Measurements from ENCODE around the gene CSPG4. TPM values are rescaled to one million over a fixed set of nuclear protein-coding genes. Genes with fewer than 3 reads are reported as not detected.

Gene CSPG4
- total RNA-seq, 6 experiments from 2014 or later: 81.2 to 111 (median 95.7) TPM

DNA sequence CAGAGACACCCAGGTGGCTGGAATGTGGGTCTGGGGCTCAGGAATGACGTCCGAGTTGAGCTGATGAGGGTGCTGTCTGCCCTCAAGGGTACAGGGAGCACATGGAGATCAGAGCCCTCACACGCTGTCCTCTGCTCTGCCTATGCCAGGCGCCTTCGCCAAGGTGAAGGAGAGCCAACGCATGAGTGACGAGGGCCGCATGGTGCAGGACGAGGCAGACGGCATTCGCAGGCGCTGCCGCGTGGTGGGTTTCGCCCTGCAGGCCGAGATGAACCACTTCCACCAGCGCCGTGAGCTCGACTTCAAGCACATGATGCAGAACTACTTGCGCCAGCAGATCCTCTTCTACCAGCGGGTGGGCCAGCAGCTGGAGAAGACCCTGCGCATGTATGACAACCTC lies 55.8 kb downstream of the CSPG4 start:
- H3K27me3 Mint-ChIP-seq (ENCODE audit: insufficient read depth): peaks cover 3% of the 10 kb centered on the region
- H3K36me3 Mint-ChIP-seq (ENCODE audit: low read depth): peaks cover 10% of the 10 kb centered on the region
- no peak overlapping the region for H3K27ac Mint-ChIP-seq
- TF ChIP-seq, protein P1, sequence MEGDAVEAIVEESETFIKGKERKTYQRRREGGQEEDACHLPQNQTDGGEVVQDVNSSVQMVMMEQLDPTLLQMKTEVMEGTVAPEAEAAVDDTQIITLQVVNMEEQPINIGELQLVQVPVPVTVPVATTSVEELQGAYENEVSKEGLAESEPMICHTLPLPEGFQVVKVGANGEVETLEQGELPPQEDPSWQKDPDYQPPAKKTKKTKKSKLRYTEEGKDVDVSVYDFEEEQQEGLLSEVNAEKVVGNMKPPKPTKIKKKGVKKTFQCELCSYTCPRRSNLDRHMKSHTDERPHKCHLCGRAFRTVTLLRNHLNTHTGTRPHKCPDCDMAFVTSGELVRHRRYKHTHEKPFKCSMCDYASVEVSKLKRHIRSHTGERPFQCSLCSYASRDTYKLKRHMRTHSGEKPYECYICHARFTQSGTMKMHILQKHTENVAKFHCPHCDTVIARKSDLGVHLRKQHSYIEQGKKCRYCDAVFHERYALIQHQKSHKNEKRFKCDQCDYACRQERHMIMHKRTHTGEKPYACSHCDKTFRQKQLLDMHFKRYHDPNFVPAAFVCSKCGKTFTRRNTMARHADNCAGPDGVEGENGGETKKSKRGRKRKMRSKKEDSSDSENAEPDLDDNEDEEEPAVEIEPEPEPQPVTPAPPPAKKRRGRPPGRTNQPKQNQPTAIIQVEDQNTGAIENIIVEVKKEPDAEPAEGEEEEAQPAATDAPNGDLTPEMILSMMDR (IDR thresholded peaks at IDR 0.05): no peak
- no peak for DNase-seq
- no peaks in the 10 kb centered on the region for H3K9me3 Mint-ChIP-seq
- H3K4me1 Mint-ChIP-seq (ENCODE audit: low read depth): peaks cover 61% of the 10 kb centered on the region
- no peak overlapping the region for H3K4me3 Mint-ChIP-seq

GRCh38 chr15:75656331-75656730 lies 56.3 kb downstream of the CSPG4 start:
- TF ChIP-seq, protein P1 (IDR thresholded peaks at IDR 0.05): no peak
- no peak overlapping the region for H3K27ac Mint-ChIP-seq
- H3K4me3 Mint-ChIP-seq: no peak overlapping the region
- no peak for DNase-seq
- H3K9me3 Mint-ChIP-seq: no peaks in the 10 kb centered on the region
- peaks cover 12% of the 10 kb centered on the region for H3K36me3 Mint-ChIP-seq (ENCODE audit: low read depth)
- H3K27me3 Mint-ChIP-seq (ENCODE audit: insufficient read depth): peaks cover 3% of the 10 kb centered on the region
- H3K4me1 Mint-ChIP-seq (ENCODE audit: low read depth): peaks cover 61% of the 10 kb centered on the region

GRCh38 chr15:75655931-75656330 lies 56.7 kb downstream of the CSPG4 start:
- DNase-seq: no peak
- peaks cover 61% of the 10 kb centered on the region for H3K4me1 Mint-ChIP-seq (ENCODE audit: low read depth)
- H3K27me3 Mint-ChIP-seq (ENCODE audit: insufficient read depth): peaks cover 3% of the 10 kb centered on the region
- no peak overlapping the region for H3K4me3 Mint-ChIP-seq
- H3K27ac Mint-ChIP-seq: no peak overlapping the region
- TF ChIP-seq, protein P1 (IDR thresholded peaks at IDR 0.05): no peak
- no peaks in the 10 kb centered on the region for H3K9me3 Mint-ChIP-seq
- H3K36me3 Mint-ChIP-seq (ENCODE audit: low read depth): peaks cover 16% of the 10 kb centered on the region

- no peak overlapping the region for H3K4me3 Mint-ChIP-seq
- peaks cover 62% of the 10 kb centered on the region for H3K4me1 Mint-ChIP-seq (ENCODE audit: low read depth)
- H3K36me3 Mint-ChIP-seq (ENCODE audit: low read depth): peaks cover 27% of the 10 kb centered on the region
- no peak overlapping the region for H3K27ac Mint-ChIP-seq
- no peak for DNase-seq
- TF ChIP-seq, protein P1 (IDR thresholded peaks at IDR 0.05): no peak
- no peaks in the 10 kb centered on the region; the same call in 1 of the 2 replicates for H3K27me3 Mint-ChIP-seq (ENCODE audit: insufficient read depth)
- no peaks in the 10 kb centered on the region for H3K9me3 Mint-ChIP-seq
Observed at GRCh38 chr15:75654201-75654907, 58.3 kb downstream of the CSPG4 start.

DNA sequence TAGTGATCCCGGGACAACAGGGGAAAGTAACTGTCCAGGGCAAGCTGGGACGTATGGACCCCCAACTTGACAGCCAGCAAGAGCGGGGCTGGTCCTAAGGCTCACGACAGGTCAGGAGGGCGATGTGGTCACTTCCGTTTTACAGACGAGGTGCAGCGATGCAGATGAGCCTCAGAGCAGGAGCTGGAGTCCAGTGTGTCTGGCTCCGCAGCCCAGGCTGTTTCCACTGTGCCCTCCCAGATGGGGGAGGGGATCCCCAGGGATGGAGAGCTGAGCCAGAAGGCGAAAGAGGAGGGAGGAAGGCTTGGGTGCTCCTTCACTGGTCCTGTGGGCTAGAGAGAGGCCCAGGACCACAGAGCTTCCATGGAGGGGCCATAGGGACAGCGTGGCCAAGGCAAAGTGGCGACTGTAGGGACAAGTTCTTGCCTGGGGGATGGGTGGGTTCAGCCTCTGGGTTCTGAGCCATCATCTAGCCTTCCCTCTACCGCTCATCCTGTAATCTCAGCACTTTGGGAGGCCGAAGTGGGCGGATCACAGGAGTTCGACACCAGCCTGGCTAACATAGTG lies 59.2 kb downstream of the CSPG4 start:
- TF ChIP-seq, protein P1 (IDR thresholded peaks at IDR 0.05): no peak
- H3K27ac Mint-ChIP-seq: no peak overlapping the region
- peaks cover 33% of the 10 kb centered on the region for H3K36me3 Mint-ChIP-seq (ENCODE audit: low read depth)
- H3K4me1 Mint-ChIP-seq (ENCODE audit: low read depth): peaks cover 65% of the 10 kb centered on the region
- H3K27me3 Mint-ChIP-seq (ENCODE audit: insufficient read depth): no peaks in the 10 kb centered on the region; the same call in 1 of the 2 replicates
- no peak for DNase-seq
- H3K4me3 Mint-ChIP-seq: no peak overlapping the region
- no peaks in the 10 kb centered on the region for H3K9me3 Mint-ChIP-seq
